ENCODE measurements around the gene CTIF. TPM values are rescaled to one million over a fixed set of nuclear protein-coding genes. Genes with fewer than 3 reads are reported as not detected.

CTIF gene
- total RNA-seq, 4 donors from 2014 or later = 29.0 to 61.5 (median 37.7) TPM

GRCh38 chr18:48894799-48895346 is 356.0 kb downstream of the CTIF start:
- Histone ChIP-seq H3K9me3 (peaks cover 4% of the 10 kb centered on the region), H3K4me1 (peaks cover 21% of the 10 kb centered on the region), H3K27ac (no peak overlapping the region), H3K4me3 (no peak overlapping the region), H3K36me3 (no peaks in the 10 kb centered on the region), H3K27me3 (no peaks in the 10 kb centered on the region)
- WGBS = 74% methylated on average over 5 of the region's 5 CpGs
- DNase-seq (ENCODE audit: low spot score in 2 of 2) = peak in 1 of 2 donors; percentile 31
- TF ChIP-seq POLR2AphosphoS5 (IDR thresholded peaks at IDR 0.05) (no peak), CTCF (IDR thresholded peaks at IDR 0.05) (no peak), POLR2A (IDR thresholded peaks at IDR 0.05) (no peak), EP300 (IDR thresholded peaks at IDR 0.05) (no peak)

DNA sequence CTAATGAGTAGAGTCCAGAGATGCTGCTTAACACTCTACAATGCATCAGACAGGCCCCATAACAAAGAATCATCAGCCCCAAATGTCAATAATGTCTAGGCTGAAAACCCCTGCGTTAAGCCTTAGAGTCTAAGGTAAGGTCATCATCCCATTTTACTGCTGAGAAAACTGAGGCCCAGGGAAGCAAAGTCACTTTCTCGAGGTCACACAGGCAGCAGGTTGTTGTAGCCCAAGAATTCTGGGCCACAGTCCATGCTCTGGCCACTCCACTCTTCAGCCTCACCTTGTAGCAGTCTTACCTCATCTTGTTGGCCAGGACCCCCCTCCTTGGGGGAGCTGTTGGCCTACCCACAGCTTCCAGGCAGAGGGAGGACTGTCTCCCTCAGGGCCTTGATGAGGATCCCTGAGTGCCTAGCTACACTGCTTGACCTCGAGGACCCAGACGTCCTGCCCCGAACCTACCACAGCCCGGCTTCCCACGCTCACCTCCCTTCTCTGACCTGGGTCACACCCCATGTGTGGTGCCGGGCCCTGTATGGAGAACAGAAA is 357.6 kb downstream of the CTIF start:
- WGBS = 75% methylated on average over 7 of the region's 8 CpGs
- Histone ChIP-seq H3K27ac (no peak overlapping the region), H3K4me3 (no peak overlapping the region), H3K27me3 (no peaks in the 10 kb centered on the region), H3K4me1 (peaks cover 21% of the 10 kb centered on the region), H3K36me3 (no peaks in the 10 kb centered on the region), H3K9me3 (peaks cover 4% of the 10 kb centered on the region)
- TF ChIP-seq CTCF (IDR thresholded peaks at IDR 0.05) (no peak), POLR2A (IDR thresholded peaks at IDR 0.05) (no peak), EP300 (IDR thresholded peaks at IDR 0.05) (no peak), POLR2AphosphoS5 (IDR thresholded peaks at IDR 0.05) (no peak)
- no peak for DNase-seq (ENCODE audit: low spot score in 2 of 2)

DNA sequence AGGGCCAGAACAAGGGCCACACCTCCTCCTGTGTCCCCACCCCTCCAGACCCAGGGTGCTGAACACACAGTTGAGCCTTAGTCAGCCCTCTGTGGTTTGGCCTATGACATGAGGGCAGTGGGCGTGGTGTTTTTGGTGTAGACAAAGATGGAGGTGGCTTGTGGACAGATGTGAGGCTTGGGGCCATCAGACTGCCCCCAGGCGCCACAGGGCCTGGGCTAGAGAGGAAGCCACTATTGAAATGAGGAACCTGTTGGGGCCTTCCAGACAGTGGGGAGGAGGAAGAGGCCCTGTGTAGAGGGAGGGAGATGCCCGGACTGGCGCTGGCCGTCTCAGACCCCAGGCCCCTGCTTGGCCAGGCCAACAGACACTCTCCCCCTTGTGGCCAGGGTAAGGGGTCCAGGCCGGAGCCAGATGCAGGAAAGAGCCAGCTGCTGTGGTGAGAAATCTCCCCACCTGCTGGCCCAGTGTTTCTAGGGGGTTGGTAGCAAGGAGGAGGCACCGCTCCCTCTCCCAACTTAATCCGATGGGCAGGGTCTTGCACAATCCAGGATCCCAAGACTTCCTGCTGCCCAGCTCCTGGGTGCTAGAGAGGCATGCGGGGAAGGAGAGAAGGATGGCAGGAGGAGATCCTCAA is 358.2 kb downstream of the CTIF start:
- H3K4me3 ChIP-seq = no peak overlapping the region
- no peaks in the 10 kb centered on the region for H3K36me3 ChIP-seq
- no peak overlapping the region for H3K27ac ChIP-seq
- peak; percentile 76 to 77 for DNase-seq (ENCODE audit: low spot score in 2 of 2)
- H3K9me3 ChIP-seq = peaks cover 4% of the 10 kb centered on the region
- 72% methylated on average over 7 of the region's 9 CpGs for WGBS
- H3K27me3 ChIP-seq = no peaks in the 10 kb centered on the region
- H3K4me1 ChIP-seq = peaks cover 25% of the 10 kb centered on the region
- TF ChIP-seq CTCF (IDR thresholded peaks at IDR 0.05) = no peak
- no peak for TF ChIP-seq EP300 (IDR thresholded peaks at IDR 0.05)
- TF ChIP-seq POLR2AphosphoS5 (IDR thresholded peaks at IDR 0.05) = no peak
- no peak for TF ChIP-seq POLR2A (IDR thresholded peaks at IDR 0.05)

DNA sequence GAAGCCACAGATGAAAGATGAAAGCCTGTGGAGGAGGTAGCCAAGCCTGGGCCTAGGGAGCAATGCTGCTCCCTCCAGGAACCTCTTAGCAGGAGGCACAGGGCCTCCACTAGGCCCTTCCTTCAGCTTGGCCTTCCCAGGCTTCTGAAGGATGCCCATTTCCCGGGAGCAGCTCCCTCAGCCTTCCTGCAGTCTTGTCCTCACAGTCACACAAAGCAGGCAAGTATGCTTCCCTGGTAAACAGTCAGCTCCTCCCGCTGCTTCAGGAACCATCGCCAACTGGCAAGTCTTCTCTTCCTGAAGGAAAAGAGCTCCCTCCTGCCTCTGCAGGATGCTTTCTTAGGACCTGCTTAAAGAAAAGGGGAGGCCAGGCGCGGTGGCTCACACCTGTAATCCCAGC is 358.7 kb downstream of the CTIF start:
- 80% methylated on average over 3 of the region's 5 CpGs for WGBS
- peak in 1 of 2 donors; percentile 43 for DNase-seq (ENCODE audit: low spot score in 2 of 2)
- Histone ChIP-seq H3K36me3 (no peaks in the 10 kb centered on the region), H3K27ac (no peak overlapping the region), H3K27me3 (no peaks in the 10 kb centered on the region), H3K4me1 (peaks cover 25% of the 10 kb centered on the region), H3K9me3 (peaks cover 4% of the 10 kb centered on the region), H3K4me3 (no peak overlapping the region)
- TF ChIP-seq POLR2A (IDR thresholded peaks at IDR 0.05) (no peak), POLR2AphosphoS5 (IDR thresholded peaks at IDR 0.05) (no peak), CTCF (IDR thresholded peaks at IDR 0.05) (no peak), EP300 (IDR thresholded peaks at IDR 0.05) (no peak)

DNA sequence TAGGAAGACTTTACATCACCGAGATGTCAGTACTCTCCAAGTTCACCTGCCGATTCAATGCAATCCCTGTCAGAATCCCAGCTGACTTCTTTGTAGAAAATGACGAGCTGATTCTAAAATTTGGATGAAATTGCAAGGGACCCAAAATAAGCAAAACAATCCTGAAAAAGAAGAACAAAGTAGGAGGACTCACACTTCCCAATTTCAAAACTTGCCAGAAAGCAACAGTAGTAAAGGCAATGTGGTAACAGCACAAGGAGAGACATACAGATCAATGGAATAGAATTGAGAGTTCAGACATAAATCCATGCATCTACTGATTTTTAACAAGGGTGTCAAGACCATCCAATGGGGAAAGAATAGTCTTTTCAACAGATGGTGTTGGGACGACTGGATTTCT is 359.7 kb downstream of the CTIF start:
- no peak for DNase-seq (ENCODE audit: low spot score in 2 of 2)
- WGBS = 90% methylated on average over 4 of the region's 4 CpGs
- peaks cover 24% of the 10 kb centered on the region for H3K4me1 ChIP-seq
- TF ChIP-seq POLR2AphosphoS5 (IDR thresholded peaks at IDR 0.05) = no peak
- no peak for TF ChIP-seq CTCF (IDR thresholded peaks at IDR 0.05)
- TF ChIP-seq EP300 (IDR thresholded peaks at IDR 0.05) = no peak
- TF ChIP-seq POLR2A (IDR thresholded peaks at IDR 0.05) = no peak
- H3K27ac ChIP-seq = no peak overlapping the region
- peaks cover 4% of the 10 kb centered on the region for H3K9me3 ChIP-seq
- no peaks in the 10 kb centered on the region for H3K27me3 ChIP-seq
- no peak overlapping the region for H3K4me3 ChIP-seq
- H3K36me3 ChIP-seq = no peaks in the 10 kb centered on the region
